Smooth muscle cell (in vitro differentiated cells): ENCODE data around the gene DSCAM. TPM values are rescaled to one million over a fixed set of nuclear protein-coding genes. Genes with fewer than 3 reads are reported as not detected.

Experiments used
- DNase-seq: peaks from one replicate; lab custom pipeline; 2025; ENCODE audit not compliant: unreplicated experiment; lab: John Stamatoyannopoulos, UW
- H2AFZ ChIP-seq: fragments of 200-600 bp; sonication (generic); 2 replicates; pipeline ENCODE4 v1.6.0; 2016; ENCODE audit warnings: antibody characterized with exemption, low read depth, mild to moderate bottlenecking
- H3F3A ChIP-seq: fragments of 200-600 bp; sonication (generic); 2 replicates; pipeline ENCODE4 v1.6.0; 2017; ENCODE audit warnings: antibody characterized with exemption, low read depth
- H3K27ac ChIP-seq: fragments of 200-600 bp; sonication (generic); 2 replicates; pipeline ENCODE4 v1.5.1; 2016; ENCODE audit warnings: low read depth, mild to moderate bottlenecking
- H3K27me3 ChIP-seq: fragments of 200-600 bp; sonication (generic); 2 replicates; pipeline ENCODE4 v1.6.1; 2016; ENCODE audit warnings: low read depth, mild to moderate bottlenecking
- H3K36me3 ChIP-seq: fragments of 200-600 bp; sonication (generic); 2 replicates; pipeline ENCODE4 v1.5.1; 2016; ENCODE audit warnings: low read depth
- H3K4me1 ChIP-seq: fragments of 200-600 bp; sonication (generic); 2 replicates; pipeline ENCODE4 v1.5.1; 2016; ENCODE audit warnings: low read depth
- H3K4me2 ChIP-seq: fragments of 200-600 bp; sonication (generic); 2 replicates; pipeline ENCODE4 v1.6.0; 2016; ENCODE audit warnings: mild to moderate bottlenecking
- H3K4me3 ChIP-seq: fragments of 200-600 bp; sonication (generic); 2 replicates; pipeline ENCODE4 v1.5.1; 2016; ENCODE audit warnings: mild to moderate bottlenecking
- H3K79me2 ChIP-seq: fragments of 200-600 bp; sonication (generic); 2 replicates; pipeline ENCODE4 v1.6.0; 2016; ENCODE audit warnings: low read depth, mild to moderate bottlenecking
- H3K9ac ChIP-seq: fragments of 200-600 bp; sonication (generic); 2 replicates; pipeline ENCODE4 v1.6.0; 2016; ENCODE audit warnings: low read depth
- H3K9me3 ChIP-seq: fragments of 200-600 bp; sonication (generic); replicated peaks from 2 replicates; pipeline ENCODE4 v1.5.1; 2016; ENCODE audit warnings: low read depth
- H4K20me1 ChIP-seq: fragments of 200-600 bp; sonication (generic); 2 replicates; pipeline ENCODE4 v1.6.0; 2016; ENCODE audit warnings: low read depth
- WGBS: methylation state at CpG from one replicate; pipeline ENCODE4 v1.1.7; 2016; ENCODE audit warnings: low lambda C conversion rate; 5-methylcytosine and 5-hydroxymethylcytosine counted together
- polyA plus RNA-seq: library from polyadenylated mRNA; unstranded; fragments of >200 nt; fragmentation: Nextera tagmentation; extraction: Ambion mirVana; gene quantifications from 2 replicates; pipeline ENCODE4 v1.2.1, GENCODE V29; 2016
- total RNA-seq: library from RNA; depleted of rRNA; stranded (reverse); fragments of >200 nt; gene quantifications from 2 replicates; pipeline ENCODE4 v1.2.3, GENCODE V29; 2014
- TF ChIP-seq, protein P1 (sequence below): fragments of 200-600 bp; sonication (generic); IDR thresholded peaks from 2 replicates; pipeline ENCODE4 v1.5.1; 2017; ENCODE audit warnings: borderline replicate concordance, mild to moderate bottlenecking, antibody characterized with exemption; ENCODE audit not compliant: insufficient read depth, poor library complexity, severe bottlenecking

The DSCAM gene
- total and polyA plus RNA-seq, 2 experiments from 2014 or later: not detected

DNA sequence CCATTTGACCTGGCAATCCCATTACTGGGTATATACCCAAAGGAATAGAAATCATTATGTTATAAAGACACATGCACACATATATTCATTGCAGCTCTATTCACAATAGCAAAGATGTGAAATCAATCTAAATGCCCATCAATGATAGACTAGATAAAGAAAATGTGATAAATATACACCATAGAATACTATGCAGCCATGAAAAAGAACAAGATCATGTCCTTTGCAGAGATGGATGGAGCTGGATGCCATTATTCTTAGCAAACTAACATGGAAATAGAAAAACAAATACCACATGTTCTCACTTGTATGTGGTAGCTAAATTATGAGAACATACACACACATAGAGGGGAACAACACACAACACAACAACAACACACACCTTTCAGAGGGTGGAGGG lies 731.2 kb downstream of the DSCAM start:
- Histone ChIP-seq H4K20me1 (no peaks in the 10 kb centered on the region), H3K9ac (no peak overlapping the region), H2AFZ (no peak overlapping the region), H3K4me3 (no peak overlapping the region), H3K79me2 (no peaks in the 10 kb centered on the region), H3K27ac (no peak overlapping the region), H3K4me2 (no peak overlapping the region), H3K27me3 (no peaks in the 10 kb centered on the region), H3K36me3 (no peaks in the 10 kb centered on the region), H3F3A (no peaks in the 10 kb centered on the region), H3K4me1 (no peaks in the 10 kb centered on the region), H3K9me3 (no peaks in the 10 kb centered on the region)
- DNase-seq: no peak
- TF ChIP-seq, protein P1, sequence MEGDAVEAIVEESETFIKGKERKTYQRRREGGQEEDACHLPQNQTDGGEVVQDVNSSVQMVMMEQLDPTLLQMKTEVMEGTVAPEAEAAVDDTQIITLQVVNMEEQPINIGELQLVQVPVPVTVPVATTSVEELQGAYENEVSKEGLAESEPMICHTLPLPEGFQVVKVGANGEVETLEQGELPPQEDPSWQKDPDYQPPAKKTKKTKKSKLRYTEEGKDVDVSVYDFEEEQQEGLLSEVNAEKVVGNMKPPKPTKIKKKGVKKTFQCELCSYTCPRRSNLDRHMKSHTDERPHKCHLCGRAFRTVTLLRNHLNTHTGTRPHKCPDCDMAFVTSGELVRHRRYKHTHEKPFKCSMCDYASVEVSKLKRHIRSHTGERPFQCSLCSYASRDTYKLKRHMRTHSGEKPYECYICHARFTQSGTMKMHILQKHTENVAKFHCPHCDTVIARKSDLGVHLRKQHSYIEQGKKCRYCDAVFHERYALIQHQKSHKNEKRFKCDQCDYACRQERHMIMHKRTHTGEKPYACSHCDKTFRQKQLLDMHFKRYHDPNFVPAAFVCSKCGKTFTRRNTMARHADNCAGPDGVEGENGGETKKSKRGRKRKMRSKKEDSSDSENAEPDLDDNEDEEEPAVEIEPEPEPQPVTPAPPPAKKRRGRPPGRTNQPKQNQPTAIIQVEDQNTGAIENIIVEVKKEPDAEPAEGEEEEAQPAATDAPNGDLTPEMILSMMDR: no peak

DNA sequence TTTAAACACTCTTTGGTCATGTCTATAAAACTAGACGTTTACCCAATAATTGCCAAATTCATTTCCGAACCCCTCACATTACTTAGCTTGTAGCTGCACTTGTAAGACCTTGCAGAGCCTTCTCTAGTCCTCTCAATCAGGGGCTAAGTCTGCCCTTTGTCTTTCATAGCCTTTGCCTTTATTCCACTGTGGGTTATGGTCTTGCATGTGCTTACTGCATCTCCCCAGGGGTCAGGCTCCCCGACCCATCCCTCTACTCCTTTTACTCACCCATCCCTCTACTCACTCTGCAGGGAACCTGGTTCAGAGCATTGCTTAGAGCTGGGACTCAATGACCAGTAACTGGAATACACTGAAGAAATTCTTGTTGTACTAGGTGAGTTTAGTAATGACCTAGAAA lies 744.3 kb downstream of the DSCAM start:
- Histone ChIP-seq H3K4me2 (no peak overlapping the region), H3K27ac (no peak overlapping the region), H3K9ac (no peak overlapping the region), H3K4me3 (no peak overlapping the region), H3K36me3 (no peaks in the 10 kb centered on the region), H3K9me3 (no peaks in the 10 kb centered on the region), H3K79me2 (no peaks in the 10 kb centered on the region), H3K27me3 (no peaks in the 10 kb centered on the region), H3F3A (no peaks in the 10 kb centered on the region), H4K20me1 (no peaks in the 10 kb centered on the region), H2AFZ (no peak overlapping the region), H3K4me1 (no peaks in the 10 kb centered on the region)
- no peak for DNase-seq
- TF ChIP-seq, protein P1: no peak
- WGBS: 73% methylated on average over 3 of the region's 3 CpGs

DNA sequence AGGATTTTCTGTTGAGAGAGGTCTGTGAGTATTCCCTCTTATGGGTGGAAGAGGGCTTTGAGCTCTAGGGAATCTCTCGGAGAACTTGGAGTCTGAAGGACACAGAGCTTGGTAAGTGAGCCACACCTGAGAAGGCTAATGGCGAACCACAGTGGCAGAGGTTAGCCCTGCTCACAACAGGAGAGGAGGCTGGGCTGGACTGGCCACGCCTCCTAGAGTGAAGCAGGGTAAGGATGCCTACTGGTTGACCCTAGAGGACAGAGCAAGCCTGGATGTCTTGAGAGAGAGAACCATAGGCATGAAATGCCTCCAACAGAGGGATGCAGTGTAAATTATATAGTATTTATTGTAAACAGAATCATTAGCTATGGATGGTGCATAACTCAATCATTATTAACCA lies 747.1 kb downstream of the DSCAM start:
- no peak for DNase-seq
- H3K9ac ChIP-seq: no peak overlapping the region
- WGBS: 81% methylated on average over 3 of the region's 3 CpGs
- H3K4me3 ChIP-seq: no peak overlapping the region
- H3K4me1 ChIP-seq: no peaks in the 10 kb centered on the region
- no peaks in the 10 kb centered on the region for H3K79me2 ChIP-seq
- no peak overlapping the region for H3K4me2 ChIP-seq
- TF ChIP-seq, protein P1: no peak
- no peaks in the 10 kb centered on the region for H4K20me1 ChIP-seq
- H3F3A ChIP-seq: no peaks in the 10 kb centered on the region
- H3K27ac ChIP-seq: no peak overlapping the region
- H3K36me3 ChIP-seq: no peaks in the 10 kb centered on the region
- H2AFZ ChIP-seq: no peak overlapping the region
- no peaks in the 10 kb centered on the region for H3K9me3 ChIP-seq
- H3K27me3 ChIP-seq: no peaks in the 10 kb centered on the region

DNA sequence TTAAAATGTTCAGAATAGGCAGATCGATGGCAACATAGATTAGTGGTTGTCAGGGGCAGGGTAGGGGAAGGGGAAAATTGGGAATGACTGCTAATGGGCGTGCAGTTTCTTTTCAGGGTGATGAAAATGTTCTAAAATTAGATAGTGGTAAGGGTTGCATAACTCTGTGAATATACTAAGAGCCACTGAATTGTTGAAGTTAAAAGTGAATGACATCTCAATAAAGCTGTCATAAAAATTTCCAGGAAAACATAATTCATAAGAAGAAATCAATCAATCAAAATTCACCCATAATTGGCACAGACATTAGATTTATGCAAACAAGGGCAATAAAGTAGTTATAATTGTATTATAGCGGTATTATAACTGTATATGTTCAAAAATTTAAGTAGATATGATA lies 751.5 kb downstream of the DSCAM start:
- H3K4me1 ChIP-seq: no peaks in the 10 kb centered on the region
- H3K27ac ChIP-seq: no peak overlapping the region
- H3K36me3 ChIP-seq: no peaks in the 10 kb centered on the region
- no peaks in the 10 kb centered on the region for H3K79me2 ChIP-seq
- no peaks in the 10 kb centered on the region for H4K20me1 ChIP-seq
- no peaks in the 10 kb centered on the region for H3F3A ChIP-seq
- no peak overlapping the region for H3K4me2 ChIP-seq
- no peak overlapping the region for H2AFZ ChIP-seq
- no peak overlapping the region for H3K4me3 ChIP-seq
- TF ChIP-seq, protein P1: no peak
- DNase-seq: no peak
- H3K9me3 ChIP-seq: no peaks in the 10 kb centered on the region
- WGBS: 67% methylated on average over 3 of the region's 3 CpGs
- no peak overlapping the region for H3K9ac ChIP-seq
- H3K27me3 ChIP-seq: no peaks in the 10 kb centered on the region
